Keratinocyte (primary cell): ENCODE measurements around the gene ENPP4.

Experiments
- CTCF ChIP-seq, 3 experiments: IDR thresholded peaks in 1 of 3; conservative IDR thresholded peaks in 1 of 3; optimal IDR thresholded peaks in 1 of 3; 2 replicates in 2 of 3; 3 replicates in 1 of 3; pipeline versions ENCODE3 to v1.5.1; 2011; ENCODE audit warnings: low read length in 3 of 3, mild to moderate bottlenecking in 3 of 3, moderate library complexity in 2 of 3, control low read depth in 1 of 3, inconsistent platforms in 1 of 3; ENCODE audit not compliant: insufficient read depth in 2 of 3; ENCODE audit errors: extremely low read depth in 1 of 3
- EZH2 ChIP-seq: IDR thresholded peaks from one replicate; pipeline ENCODE4 v1.6.1; 2012; ENCODE audit warnings: inconsistent platforms, mild to moderate bottlenecking, low read length, moderate library complexity

GRCh38 chr6:46080111-46080510, 49.7 kb upstream of the ENPP4 start:
- TF ChIP-seq EZH2 (no peak), CTCF (optimal IDR thresholded peaks at IDR 0.05 in 1 of 3, IDR thresholded peaks at IDR 0.05 in 1 of 3, conservative IDR thresholded peaks at IDR 0.05 in 1 of 3; ENCODE audit: extremely low read depth in 1 of 3, insufficient read depth in 2 of 3, low read length in 3 of 3) (no peak)
